Gastrocnemius medialis (tissue), 4 donors: ENCODE measurements around the gene GPALPP1.
"Not testable (repeated sequence)": the region's sequence is repeated elsewhere in the genome, so short reads cannot be mapped to it uniquely, and the experiment has no call there.

Source experiments
- POLR2A ChIP-seq, 2 donors: fragments of 450-650 bp; IDR thresholded peaks; one replicate each; pipeline ENCODE4 v1.6.1; 2017; ENCODE audit warnings: antibody characterized with exemption in 2 of 2, mild to moderate bottlenecking in 2 of 2, moderate library complexity in 2 of 2
- TF ChIP-seq, protein P1 (sequence below), 5 experiments: fragments of 450-650 bp in 3 of 5; fragments of 200-600 bp in 2 of 5; sonication (generic) in 2 of 5; IDR thresholded peaks in 4 of 5; conservative IDR thresholded peaks in 1 of 5; 1 replicate in 4 of 5; 2 replicates in 1 of 5; pipeline ENCODE4 v1.5.1; 2016 to 2019; ENCODE audit warnings: antibody characterized with exemption in 5 of 5, mild to moderate bottlenecking in 3 of 5, moderate library complexity in 3 of 5

DNA sequence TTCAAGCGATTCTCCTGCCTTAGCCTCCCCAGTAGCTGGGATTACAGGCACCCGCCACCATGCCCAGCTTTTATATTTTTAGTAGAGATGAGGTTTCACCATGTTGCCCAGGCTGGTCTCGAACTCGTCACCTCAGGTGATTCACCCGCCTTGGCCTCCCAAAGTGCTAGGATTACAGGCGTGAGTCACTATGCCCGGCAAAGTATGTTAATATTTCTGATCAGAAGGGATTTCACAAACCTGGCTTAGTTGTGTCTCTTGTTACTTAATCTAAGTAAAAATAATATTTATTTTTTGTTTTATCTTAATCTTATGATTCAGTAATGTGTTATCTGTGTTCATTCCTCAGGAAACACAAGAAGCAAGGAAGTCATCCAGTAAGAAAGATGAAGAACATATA lies 30.6 kb downstream of the GPALPP1 start:
- TF ChIP-seq, protein P1, sequence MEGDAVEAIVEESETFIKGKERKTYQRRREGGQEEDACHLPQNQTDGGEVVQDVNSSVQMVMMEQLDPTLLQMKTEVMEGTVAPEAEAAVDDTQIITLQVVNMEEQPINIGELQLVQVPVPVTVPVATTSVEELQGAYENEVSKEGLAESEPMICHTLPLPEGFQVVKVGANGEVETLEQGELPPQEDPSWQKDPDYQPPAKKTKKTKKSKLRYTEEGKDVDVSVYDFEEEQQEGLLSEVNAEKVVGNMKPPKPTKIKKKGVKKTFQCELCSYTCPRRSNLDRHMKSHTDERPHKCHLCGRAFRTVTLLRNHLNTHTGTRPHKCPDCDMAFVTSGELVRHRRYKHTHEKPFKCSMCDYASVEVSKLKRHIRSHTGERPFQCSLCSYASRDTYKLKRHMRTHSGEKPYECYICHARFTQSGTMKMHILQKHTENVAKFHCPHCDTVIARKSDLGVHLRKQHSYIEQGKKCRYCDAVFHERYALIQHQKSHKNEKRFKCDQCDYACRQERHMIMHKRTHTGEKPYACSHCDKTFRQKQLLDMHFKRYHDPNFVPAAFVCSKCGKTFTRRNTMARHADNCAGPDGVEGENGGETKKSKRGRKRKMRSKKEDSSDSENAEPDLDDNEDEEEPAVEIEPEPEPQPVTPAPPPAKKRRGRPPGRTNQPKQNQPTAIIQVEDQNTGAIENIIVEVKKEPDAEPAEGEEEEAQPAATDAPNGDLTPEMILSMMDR (IDR thresholded peaks at IDR 0.05 in 4 of 5, conservative IDR thresholded peaks at IDR 0.05 in 1 of 5), result not testable (repeated sequence)
- TF ChIP-seq POLR2A (IDR thresholded peaks at IDR 0.05), result not testable (repeated sequence)
